Epithelial cell of proximal tubule (primary cell): ENCODE data around the gene GHDC. TPM values are rescaled to one million over a fixed set of nuclear protein-coding genes. Genes with fewer than 3 reads are reported as not detected.
"Not testable (repeated sequence)": the region's sequence is repeated elsewhere in the genome, so short reads cannot be mapped to it uniquely, and the experiment has no call there.

Source experiments
- DNase-seq: peaks from one replicate; pipeline ENCODE4 v3.0.0-alpha.2; 2011; ENCODE audit warnings: low read depth
- H3K4me3 ChIP-seq: 2 replicates; pipeline ENCODE4 v1.5.1; 2011; ENCODE audit warnings: low read depth, mild to moderate bottlenecking, low read length
- total RNA-seq: library from RNA; depleted of rRNA; stranded (reverse); fragments of >200 nt; gene quantifications from 2 replicates; pipeline ENCODE4 v1.2.3, GENCODE V29; 2015
- TF ChIP-seq, protein P1 (sequence below): conservative IDR thresholded peaks from 2 replicates; pipeline ENCODE4 v1.5.1; 2012; ENCODE audit warnings: low read depth, mild to moderate bottlenecking, low read length

The GHDC gene, protein sequence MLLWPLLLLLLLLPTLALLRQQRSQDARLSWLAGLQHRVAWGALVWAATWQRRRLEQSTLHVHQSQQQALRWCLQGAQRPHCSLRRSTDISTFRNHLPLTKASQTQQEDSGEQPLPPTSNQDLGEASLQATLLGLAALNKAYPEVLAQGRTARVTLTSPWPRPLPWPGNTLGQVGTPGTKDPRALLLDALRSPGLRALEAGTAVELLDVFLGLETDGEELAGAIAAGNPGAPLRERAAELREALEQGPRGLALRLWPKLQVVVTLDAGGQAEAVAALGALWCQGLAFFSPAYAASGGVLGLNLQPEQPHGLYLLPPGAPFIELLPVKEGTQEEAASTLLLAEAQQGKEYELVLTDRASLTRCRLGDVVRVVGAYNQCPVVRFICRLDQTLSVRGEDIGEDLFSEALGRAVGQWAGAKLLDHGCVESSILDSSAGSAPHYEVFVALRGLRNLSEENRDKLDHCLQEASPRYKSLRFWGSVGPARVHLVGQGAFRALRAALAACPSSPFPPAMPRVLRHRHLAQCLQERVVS
- total RNA-seq: 15.7 and 17.4 TPM in 2 replicates

DNA sequence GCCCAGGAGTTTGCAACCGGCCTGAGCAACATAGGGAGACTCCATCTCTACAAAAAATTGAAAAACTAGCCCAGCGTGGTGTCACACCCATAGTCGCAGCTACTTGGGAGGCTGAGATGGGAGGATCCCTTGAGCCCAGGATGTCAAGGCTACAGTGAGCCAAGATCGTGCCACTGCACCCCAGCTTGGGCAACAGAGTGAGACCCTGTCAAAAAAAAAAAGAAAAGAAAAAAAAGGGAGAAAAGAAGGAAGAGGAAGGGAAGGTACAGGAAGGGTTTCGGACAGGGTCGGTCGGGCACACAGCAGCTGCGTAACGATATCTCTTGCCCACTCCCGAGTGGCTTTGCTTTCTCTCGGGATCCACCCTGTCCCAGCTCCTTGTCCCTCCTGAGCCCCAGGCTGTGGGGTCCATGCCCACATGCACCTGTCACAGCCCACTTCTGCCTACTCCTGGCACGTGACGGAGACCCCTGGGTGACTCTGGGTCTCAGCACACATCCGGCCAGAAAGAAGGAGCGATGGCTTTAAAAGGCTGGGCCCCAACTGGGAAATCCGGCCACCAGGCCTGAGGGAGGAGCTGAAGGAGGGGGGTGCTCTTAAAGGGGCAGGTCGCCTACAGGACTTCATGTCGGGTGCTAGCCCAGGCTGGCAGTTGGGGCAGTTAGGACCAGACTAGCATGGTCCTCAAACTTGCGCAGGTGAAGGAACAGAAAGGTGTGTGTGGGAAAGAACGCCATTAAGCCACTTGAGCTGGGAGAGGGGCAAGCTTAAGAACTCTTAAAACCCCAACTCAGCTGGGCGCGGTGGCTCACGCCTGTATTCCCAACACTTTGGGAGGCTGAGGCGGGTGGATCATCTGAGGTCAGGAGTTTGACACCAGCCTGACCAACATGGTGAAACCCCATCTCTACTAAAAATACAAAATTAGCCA, at the start of gene GHDC:
Gene GHDC, minus strand, starts transcription at position 526 of the 931 bp plus-strand sequence. CDS start 913 bp downstream, outside the sequence.
- peak within 1 kb of the TSS; percentile 67 for H3K4me3 ChIP-seq
- no peak for DNase-seq
- TF ChIP-seq, protein P1, sequence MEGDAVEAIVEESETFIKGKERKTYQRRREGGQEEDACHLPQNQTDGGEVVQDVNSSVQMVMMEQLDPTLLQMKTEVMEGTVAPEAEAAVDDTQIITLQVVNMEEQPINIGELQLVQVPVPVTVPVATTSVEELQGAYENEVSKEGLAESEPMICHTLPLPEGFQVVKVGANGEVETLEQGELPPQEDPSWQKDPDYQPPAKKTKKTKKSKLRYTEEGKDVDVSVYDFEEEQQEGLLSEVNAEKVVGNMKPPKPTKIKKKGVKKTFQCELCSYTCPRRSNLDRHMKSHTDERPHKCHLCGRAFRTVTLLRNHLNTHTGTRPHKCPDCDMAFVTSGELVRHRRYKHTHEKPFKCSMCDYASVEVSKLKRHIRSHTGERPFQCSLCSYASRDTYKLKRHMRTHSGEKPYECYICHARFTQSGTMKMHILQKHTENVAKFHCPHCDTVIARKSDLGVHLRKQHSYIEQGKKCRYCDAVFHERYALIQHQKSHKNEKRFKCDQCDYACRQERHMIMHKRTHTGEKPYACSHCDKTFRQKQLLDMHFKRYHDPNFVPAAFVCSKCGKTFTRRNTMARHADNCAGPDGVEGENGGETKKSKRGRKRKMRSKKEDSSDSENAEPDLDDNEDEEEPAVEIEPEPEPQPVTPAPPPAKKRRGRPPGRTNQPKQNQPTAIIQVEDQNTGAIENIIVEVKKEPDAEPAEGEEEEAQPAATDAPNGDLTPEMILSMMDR: no peak

DNA sequence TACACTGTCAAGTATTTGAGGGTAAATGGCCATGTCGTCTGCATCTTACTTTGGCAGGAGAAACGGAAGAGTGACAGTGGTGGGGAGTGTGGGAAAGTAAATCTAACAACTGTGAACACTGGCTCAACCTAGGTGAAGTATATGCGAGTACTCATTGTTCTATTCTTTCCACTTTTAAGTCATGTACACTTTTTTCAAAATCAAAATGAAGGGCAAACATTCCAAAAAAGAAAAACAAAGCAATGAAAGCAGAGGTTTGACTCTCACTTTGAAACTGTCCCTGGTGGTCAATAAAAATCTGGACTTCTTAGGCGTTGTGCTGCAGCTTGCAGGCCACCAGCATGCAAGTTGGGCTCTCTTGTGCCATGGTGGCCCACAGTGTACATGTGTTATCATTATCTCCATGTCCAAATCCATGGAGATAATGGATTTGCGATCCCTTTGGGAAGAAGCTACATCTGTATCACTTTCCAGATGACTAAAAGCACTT, 49.2 kb upstream of the GHDC start:
- DNase-seq: no peak
- TF ChIP-seq, protein P1: no peak
- H3K4me3 ChIP-seq: no peak overlapping the region

DNA sequence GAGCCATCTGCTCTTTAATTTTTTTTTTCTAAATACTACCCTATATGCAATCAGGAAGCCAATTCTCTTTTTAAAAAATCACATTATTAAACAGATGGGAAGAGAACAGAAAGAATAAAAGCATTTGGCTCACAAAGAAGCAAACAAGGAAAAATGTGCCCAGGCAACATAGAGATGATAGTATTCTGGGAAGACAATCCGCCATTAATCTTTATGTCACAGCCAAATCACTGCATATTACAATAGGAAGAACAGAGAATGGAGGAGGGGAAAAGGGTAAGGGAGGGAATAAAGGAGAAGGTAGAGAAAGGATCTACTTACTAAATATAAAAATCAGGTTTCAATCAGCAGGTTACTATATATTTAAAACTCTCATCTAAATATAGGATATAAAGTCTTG, 47.6 kb upstream of the GHDC start:
- no peak for DNase-seq
- H3K4me3 ChIP-seq: no peak overlapping the region
- TF ChIP-seq, protein P1: no peak

DNA sequence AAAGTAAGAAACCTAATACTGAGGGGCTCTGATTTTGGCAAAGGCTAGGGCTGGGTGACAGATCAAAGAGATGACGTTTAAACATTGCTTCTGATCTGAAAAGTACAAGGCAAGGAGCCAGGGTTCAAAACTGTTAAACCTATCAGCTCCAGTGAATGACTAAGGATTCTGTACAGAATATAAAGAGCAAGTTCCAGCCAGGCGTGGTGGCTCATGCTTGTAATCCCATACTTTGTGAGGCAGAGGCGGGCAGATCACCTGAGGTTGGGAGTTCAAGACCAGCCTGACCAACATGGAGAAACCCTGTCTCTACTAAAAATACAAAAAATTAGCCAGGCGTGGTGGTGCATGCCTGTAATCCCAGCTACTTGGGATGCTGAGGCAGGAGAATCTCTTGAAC, 46.6 kb upstream of the GHDC start:
- H3K4me3 ChIP-seq, DNase-seq: not testable (repeated sequence)

DNA sequence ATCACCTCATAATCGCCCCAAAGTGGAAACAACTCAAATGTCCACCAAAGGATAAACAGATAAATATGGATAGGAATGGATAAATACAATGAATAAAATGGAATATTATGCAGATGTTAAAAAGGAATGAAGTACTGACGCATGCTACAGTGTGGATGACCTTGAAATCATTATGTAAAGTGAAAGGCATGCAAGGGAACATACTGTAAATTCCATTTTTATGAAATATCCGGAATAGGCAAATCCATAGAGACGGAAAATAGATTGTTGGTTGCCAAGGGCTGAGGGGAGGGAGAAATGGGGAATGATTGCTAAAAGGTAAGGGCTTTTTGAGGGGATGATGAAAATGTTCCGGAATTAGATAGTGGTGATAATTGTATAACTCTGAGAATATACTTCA, 45.9 kb upstream of the GHDC start:
- DNase-seq: no peak
- H3K4me3 ChIP-seq: no peak overlapping the region
- TF ChIP-seq, protein P1: no peak

DNA sequence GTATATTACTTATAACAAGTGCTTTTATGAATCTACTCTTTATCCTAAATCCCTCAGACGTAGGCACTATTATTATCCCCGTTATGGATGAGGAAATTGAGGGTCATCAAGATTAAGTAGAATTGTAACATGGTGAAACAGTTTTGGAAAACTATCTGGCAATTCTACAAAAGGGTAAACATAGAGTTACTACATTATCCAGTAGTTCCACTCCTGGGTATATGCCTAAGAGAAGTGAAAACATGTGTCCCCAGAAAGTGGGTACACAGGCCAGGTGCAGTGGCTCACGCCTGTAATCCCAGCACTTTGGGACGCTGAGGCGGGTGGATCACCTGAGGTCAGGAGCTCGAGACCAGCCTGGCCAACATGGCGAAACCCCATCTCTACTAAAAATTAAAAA, 45.3 kb upstream of the GHDC start:
- not testable (repeated sequence) for H3K4me3 ChIP-seq, DNase-seq

DNA sequence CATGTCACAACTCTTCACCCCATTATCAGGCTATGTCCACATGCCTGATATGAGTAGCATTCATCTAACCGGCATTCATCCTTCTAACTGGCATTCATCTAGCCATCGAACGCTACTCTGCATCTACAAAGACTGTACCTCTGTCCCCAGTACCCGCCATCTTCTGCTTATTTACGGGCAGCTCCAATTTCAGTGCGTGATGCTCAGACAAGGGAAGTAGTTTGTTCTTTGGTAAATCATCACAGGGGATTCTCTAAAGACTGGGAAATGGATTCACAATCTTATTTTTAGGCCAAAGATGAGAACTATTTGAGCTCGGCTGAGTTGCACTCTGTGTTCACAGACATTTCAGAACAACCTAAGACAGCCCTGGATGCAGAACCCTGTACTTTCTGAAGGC, 42.5 kb upstream of the GHDC start:
- no peak overlapping the region for H3K4me3 ChIP-seq
- TF ChIP-seq, protein P1: no peak
- no peak for DNase-seq
